Stimulated activated CD8-positive, alpha-beta memory T cell treated with anti-CD3 and anti-CD28 coated beads, Interleukin-12 subunit alpha, Interleukin-12 subunit beta, amount 100 ng/mL, for 24 hours (primary cell): ENCODE results near the gene WNK2.
"Not testable (repeated sequence)": the region's sequence is repeated elsewhere in the genome, so short reads cannot be mapped to it uniquely, and the experiment has no call there.

ENCODE experiments used
- DNase-seq: peaks from one replicate; pipeline ENCODE4 v3.0.0-alpha.2; 2020; ENCODE audit errors: extremely low read depth

WNK2 gene

DNA sequence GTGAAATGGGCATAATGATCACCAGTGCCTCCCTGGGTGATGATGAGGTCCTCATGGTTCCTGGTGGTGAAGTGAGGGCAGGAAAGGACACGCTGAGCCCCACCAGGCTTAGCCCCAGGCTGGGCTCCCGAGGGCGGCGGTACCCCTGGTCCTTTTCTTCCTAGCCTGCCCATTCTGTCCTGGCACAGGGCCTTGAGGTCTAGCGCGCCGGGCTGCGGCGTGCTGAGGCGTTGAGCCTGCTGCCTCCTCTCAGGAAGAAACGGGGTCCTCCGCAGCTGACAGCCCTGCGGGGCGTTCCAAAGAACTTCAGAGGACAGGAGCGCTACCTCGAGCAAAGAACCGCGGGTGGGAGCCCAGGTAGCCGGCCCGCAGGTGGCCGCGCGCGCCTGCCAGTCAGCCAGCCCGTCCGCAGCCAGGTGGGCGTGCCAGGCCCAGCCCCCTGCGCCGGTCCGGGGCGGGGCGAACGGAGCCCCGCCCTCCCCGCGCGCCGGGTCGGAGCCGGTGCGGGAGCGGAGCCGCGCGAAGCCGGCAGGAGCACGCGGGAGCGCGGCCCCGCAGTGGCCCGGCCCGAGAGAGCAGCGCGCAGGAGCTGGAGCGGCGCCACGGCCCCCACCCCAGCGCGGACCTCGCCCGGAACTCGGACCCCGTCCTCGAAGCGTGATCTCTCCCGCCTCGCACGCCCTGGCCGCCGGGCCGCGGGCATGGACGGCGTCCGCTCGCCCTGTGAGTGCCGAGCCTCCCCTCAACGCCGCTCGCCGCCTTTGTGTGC, at the start of gene WNK2:
TSS of gene WNK2 (plus strand) at position 477 of the 769 bp plus-strand sequence. CDS start 791 bp downstream, outside the sequence.
- DNase-seq = no peak

DNA sequence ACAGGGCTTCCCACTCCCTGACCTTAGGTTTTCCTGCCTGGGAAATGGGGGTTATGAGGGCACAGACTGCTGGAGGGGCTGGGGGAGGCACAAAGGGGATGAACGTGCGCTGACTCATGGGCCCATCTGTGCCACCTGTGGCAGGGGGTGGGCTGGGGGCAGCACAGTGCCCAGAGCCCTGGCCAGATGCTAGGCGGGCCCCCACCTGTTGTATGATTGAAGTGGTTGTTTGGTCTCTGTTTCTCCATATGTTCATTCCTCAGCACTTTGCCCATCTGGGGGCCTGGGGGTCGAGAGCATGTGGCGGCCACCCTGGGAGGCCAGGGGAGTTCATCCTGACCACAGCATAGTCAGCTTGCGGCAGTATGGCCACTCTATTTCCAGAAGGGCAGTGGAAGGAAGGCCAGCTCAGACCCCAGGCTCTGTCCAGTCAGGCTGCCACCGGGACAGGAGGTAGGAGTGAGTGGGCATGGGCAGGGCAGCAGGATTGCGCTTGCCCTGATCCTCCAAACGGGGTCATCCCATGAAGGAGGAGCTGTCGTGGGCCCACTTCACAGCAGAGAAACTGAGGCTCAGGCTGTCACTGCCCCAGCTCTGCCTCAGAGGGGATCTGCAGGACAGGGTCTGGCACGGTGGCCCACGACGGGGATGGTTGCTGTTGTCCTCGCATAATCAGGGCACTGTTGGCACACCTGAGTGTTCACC, 49.0 kb upstream of the WNK2 start:
- DNase-seq = no peak

DNA sequence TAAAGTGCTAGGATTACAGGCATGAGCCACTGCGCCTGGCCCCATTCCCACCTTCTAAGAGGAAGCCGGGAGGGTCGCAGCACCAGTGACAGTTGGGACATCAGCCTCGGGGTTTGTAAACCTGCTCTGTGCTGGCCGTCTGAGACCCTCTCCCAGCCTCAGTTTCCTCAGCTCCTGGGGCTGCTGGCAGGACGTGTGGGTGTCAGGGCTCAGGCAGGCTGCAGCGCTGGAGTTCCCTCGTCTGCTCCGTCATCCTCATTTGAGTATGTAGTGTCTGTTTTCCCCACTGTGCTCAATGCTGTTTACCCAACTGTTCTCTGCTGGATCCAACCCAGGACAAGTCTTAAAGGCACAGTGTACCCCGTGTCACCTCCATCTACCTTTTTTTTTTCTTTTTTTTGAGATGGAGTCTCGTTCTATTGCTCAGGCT, 47.9 kb upstream of the WNK2 start:
- no peak for DNase-seq

DNA sequence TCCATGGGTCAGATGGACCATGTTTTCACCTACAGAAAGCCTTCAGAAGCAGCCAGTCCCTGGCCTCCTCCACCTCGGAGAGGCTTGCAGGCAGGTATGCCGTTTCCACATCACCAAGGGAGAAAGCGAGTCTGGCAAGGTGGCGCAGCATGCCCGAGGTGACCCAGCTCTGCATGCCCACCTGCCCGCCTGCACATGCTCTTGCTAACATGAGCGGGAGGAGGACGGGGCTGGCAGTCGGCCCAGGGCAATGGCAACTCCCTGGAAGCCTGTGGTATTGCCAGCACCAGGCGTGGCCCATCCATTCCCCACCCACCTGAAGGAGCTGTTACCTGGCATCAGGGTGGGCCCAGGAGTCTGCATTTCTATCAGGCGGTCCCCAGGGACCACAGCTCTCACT, 46.6 kb upstream of the WNK2 start:
- DNase-seq = no peak

DNA sequence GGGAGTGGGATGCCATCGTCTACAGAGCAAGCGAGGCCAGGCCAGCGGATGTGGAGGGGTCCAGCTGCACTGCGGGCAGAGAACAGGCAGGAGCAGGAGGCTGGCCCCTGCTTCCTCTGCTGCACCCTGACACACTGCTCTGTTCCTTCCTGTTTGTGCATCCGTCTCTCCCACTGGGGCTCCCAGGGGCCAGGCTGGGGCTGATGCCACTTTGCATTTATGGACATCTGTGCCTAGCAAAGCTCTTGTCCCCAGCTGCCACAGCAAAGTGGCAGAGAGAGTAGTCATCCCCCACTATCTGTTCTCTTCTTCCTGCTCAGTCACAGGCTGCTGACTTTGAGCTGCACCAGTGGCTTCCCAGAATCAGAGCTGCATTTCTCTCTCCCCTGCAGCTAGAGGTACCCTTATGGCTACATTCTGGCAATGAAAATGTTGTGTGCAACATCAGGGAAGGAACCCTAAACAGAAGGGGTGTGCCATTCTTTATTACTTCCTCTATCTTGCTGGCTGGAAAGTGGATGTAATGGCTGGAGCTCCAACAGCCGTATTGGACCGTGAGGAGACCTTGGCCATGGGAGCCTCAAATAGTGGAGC, 45.7 kb upstream of the WNK2 start:
- no peak for DNase-seq

DNA sequence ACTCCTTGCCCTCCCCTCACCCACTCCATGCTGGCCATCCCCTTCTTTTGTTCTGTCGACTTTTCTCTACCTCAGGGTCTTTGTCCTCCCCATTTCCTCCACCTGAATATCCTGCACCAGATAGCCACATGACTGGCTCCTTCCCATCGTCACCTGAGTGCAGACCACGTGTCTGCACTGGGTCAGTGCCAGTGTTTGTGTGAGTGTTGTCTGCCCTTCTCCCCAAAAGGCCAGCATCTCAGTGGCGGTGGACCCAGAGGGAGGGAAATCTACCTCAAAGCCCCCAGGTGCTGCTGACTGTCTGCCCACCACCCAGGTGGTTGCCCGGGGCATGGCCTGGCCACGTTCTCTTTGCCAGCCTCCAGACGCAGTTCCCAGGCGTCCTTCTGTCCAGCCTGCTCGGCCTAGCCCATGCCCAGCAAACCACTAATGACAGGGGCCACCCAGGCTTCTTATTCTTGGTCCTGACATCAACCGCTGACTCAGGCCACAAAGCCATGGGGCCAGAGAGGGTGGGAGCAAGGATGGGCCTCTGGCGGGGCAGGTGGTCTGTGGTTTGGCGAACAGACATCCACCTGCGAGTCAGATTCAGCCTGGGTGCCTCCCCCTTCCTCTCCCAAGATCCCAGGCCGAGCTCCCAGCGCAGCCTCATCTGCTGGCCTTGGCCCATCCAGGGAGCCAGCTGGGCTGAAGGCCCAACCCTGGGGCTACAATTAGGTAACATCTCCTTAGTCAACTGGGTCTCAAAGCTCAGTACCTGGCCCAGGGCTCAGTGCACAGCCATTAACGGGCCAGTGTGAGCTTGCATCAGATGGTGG, 44.4 kb upstream of the WNK2 start:
- no peak for DNase-seq

DNA sequence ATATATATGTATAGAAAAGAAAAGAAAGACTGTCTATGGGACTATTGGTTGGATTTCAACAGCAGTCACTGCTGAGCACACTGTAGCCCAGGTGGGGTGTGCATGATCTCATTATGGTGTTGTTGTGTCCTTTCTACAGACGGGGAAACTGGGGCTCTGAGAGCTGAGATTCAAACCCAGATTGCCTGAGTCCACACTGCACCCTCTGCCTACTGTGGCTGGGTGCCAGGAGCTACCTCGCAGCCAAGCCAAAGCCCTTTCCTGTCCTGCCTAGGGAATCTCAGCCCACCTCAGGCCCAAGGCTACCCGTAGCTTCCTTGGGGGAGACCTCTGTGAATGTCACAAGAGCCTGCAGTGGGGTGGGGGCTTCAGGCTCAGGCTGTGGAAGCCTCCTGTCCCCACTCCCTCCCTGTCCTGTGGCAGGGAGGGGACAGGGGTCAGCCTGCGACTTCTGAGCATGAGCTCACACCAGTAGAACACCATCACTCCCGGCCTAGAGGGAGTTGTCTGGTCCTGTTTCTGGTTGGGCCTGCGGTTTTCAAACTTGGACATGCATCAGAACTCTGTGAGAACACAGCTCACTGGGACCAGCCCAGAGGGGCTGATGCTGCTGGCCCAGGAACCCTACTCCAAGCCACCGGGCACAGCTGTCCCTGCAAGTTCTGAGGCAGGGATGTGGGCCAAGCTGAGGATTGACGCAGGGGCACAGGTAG, 42.0 kb upstream of the WNK2 start:
- DNase-seq = no peak

DNA sequence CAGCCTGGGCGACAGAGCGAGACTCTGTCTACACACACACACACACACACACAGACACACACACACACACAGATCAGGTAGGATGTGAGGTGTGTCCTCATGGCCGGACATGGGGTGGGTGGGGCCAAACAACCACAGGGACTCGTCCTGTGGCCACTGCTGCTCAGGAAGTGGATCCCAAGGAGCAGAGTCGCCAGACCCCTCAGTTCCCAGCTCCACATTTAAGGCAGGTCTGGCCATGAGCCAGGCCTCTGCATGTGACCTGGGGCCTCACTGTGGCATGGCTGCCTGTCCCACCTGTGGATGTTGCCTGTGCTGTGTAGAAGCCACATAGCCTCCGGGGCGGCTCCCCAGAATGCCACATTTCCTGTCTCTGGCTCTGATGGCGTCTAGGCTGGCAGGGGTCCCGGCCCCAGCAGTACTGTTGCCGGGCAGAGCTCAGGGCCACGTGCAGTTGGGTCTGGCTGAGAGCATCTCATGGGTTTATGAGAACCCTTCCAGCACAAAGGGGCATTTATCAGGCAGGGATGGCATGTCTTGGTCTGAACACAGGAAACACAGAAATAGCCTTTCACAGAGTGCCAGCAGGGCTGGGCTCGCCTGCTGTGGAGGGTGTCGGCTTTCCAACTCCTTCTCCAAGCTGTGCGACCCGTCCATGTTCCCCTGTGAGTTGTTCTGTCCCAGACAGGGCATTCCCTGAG, 40.0 kb upstream of the WNK2 start:
- DNase-seq = no peak

DNA sequence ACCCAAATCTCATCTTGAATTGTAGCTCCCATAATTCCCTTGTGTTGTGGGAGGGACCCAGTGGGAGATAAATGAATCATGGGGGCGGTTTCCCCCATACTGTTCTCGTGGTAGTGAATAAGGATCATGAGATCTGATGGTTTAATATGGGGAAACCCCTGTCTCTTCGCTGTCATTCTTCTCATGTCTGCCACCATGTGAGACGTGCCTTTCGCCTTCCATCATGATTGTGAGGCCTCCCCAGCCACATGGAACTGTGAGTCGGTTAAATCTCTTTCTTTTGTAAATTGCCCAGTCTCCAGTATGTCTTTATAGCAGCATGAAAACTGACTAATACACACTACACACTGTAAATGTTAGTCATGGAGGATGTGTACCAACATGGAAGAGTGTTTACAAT, 37.2 kb upstream of the WNK2 start:
- not testable (repeated sequence) for DNase-seq

DNA sequence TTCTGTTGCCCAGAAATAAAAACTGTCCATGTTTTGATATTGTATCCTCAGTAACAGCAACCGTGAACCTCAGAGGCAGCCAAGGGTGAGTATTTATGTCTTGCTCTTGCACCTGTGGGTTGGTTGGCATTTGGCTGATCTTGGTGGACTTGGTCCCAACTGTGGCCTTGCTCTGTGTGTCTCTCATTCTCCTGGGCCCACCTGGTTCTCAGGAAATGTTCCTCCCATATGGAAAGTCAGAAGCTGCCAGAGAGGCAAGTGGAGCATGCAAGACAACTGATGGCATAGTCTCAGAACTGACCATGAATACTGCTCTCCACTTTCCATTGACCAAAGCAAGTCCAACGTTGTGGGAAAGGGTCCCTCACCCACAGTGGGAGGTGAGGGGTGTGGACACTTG, 36.3 kb upstream of the WNK2 start:
- no peak for DNase-seq

DNA sequence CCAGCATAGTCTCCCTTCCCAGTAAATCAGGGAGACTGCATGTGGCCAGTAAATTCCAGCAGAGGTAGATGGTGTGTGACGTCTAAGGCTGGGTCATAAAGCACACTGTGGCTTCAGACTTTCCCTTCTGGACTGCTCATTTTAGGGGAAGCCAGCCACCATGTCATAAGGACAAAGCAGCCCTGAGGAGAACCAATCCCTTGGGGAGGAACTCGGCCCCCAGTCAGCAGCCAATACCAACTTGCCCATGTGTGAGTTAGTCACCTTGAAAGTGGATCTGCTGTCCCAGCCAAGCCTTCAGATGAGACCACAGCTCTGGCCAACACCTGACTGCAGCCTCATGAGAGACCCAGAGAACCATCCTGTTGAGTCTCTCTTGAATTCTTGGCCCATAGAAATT, 35.2 kb upstream of the WNK2 start:
- no peak for DNase-seq

DNA sequence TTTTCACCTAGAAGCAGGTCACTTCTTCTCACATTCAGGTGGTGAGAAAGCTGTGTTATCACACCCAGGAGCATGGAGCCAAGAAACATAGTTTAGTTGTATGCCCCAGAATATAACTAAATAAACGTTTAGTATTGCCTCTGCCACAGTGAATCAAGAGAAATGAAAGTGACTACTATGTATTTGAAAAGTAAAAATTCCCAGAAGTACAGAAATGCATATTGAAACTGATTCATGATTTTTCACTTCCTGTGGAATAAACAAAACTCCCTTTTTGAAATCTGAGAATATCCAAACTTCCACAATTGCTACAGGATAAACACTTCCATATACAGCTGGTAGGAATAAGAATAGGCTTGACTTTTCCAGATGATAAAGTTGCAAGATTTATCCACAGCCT, 34.6 kb upstream of the WNK2 start:
- no peak for DNase-seq

DNA sequence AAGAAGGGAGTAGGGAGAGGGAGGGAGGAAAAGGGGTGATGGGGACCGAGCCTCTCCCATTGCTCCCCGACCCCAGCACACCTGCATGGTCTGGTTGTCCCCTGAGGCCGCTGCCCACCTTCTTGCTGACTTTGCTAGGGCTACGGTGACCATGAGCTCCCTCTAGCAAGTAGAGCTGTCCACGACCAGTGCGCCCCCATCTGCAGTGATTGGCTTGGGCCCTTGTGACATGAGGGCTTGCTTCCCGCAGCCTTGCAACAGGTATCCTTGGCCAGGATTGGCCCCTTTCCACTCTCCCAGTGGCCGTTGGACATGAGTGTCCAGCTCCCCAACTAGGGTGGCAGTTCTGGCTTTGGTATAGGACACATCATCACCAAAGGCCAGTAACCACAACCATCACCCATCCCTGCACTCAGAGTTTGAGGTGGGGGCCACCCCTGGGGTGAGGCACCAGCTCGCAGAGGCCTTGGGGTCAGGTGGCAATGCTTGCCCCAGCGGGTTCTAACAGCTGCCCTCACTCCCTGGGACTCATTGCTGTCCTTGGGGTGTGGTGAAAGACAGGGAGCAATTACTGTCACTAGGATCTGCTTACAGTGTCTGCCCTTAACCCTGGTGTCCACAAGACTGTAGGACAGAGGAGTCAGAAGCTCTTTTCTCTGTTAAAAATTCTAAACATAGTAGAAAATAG, 32.7 kb upstream of the WNK2 start:
- DNase-seq = no peak

DNA sequence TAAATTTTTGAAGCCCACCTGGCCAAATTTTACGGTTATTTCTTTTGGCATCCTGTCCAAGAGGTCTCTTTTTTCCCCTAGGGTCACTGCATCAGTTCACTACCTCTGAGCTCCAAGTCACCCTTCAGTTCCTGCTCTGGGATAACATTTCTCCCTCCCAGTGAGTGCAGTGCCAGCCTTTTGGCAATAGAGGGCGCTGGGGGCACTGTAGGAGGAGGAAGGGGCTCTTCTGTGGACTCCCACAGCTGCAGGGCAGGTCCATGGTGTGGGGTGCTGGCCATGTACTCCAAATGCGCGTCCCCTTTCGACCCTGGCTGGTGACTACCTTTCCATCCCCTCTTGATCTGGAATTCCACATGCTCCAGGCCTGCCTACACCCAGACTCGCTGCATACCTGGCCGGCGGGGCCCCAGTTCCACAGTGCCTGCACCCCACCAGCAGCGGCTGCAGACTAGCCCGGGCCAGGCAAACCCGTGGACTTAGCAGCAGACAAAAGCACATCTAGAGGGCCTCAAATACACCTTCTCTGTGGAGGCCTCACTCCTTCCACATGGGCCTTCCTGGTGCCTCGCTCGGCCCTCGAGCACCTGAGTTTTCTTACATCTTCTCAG, 29.5 kb upstream of the WNK2 start:
- DNase-seq = no peak

DNA sequence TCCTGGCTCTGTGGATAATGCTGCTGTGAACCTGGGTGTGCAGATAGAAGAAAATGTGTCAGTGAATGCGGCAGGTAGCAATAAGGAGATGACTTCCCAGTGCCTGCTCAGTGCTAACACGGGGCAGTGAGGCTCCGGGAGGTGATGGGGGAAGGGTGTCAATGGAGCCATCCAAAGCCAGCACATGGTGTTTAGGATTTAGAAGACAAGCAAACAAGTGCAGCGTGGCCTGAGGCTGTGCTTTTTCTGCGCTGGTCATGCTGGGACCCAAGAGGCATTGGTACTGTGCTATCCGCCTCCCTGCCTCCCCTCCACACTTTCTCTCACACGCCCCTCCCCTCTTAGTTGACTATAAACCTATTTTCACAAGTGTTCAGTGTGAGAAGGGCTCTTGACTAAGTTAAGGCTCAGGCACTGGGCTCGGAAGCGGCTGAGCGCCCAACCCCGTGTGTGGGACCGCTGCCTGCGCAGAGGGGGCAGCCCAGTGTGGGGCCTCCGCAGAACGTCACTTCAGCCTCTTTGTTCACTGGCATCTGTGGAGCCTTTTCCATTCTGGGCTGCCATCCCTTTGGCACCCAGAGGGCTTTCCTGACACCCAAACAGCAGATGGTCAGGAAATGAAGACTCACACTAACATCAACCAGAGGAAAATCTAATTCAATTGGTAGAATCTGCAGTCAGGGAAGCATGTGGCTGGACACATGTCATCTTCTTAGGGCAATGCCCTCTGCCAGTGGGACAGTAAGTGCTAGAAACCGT, 28.0 kb upstream of the WNK2 start:
- DNase-seq = no peak

DNA sequence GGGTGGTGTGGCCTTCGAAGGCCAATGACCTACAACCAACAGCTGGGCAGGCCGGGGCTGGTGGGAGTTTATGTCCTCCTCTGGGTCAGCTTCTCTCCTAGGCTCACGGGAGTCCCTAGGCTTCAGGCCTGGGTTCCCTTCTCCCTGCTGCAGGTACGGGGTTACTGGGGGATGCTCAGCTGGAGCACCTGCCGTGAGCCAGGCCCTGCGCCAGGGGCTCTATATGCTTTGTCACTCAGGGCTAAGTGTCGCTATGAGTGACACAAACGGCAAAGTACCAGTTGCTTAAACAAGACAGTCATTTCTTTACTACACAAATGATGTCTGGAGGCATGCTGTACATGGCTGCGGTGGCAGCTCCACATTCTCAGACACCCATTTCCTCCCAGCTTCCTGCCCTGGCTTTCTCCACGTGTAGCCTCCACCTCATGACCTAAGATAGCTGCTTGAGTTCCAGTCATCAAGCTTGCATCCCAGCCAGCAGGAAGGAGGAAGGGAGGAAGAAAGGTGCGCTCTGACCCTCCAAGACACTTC, 27.4 kb upstream of the WNK2 start:
- no peak for DNase-seq

DNA sequence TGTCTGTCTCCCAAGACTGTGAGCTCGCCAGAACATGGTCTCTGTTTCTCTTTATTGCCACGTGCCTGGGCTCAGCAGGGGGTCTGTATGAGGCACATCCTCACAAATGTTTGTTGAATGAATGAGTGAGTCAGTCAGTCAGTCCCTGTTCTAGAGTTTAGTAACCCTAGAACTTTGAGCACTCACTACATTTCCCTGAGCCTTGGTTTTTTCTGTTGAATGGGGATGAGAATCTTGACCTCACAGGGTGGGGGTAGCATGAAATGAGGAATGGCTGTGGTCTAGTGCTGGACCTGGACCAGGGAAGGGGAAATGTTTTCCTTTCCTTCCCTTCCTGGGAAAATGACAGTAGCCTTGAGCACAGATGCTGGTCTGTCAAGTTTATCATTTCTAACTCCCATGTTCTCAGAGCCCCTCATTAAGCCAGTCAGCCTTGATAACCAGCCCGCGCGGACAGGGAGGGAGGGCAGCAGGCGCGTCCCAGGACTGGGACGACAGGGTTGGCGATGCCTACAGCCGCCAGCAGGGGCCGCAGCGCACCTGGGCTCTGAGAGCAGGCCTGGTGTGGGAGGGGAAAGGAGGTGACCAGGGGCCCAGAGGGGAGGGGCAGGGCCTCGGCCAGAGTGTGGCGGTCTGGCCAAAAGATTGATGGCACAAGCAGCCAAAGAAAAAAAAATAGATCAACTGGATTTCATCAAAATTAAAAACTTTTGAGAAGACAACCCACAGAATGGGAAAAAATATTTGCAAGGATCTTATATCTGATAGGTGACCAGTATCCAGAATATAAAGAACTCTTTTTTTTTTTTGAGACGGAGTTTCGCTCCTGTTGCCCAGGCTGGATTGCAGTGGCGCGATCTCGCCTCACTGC, 24.1 kb upstream of the WNK2 start:
- no peak for DNase-seq
